HG03575 (cell line): ENCODE results near the gene KIF25.

ENCODE experiments used
- ATAC-seq: cut with Tn5 transposase; IDR thresholded peaks from one replicate; pipeline ENCODE4 v1.9.1; 2021; ENCODE audit not compliant: unreplicated experiment, insufficient number of reproducible peaks, low FRiP score; ENCODE audit errors: extremely low read depth

Gene KIF25

DNA sequence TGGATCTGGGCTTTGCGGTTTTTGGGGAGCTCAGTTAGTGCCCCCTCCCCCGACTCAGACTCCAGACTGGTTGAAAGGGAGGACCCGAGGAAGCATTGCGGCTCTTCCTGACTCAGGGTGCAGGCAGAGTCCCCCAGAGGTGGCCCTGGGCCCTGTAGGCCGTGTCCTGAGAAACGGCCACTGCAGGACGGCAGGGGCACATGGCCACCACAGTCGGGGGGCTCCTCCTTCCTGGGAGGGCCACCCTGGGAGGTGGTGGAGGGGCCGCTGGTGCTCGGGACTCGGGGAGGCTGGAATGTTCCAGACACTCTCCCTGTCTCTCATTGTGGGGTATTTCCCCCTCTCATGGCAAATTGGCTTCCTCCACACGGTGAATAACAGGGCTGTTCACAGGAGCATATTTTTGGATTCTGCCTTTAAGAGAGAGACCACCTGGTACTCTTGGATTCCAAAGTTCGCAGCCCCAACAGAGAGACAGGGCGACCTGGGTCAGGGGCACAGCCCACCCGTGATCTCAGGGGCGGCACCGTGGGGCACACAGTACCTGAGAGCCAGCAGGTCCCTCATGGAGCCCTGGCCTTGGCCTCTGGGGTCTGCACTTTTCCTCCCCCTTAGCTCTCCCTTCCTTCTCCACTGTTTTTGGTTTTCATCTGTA, 45.8 kb downstream of the KIF25 start:
- no peak for ATAC-seq

DNA sequence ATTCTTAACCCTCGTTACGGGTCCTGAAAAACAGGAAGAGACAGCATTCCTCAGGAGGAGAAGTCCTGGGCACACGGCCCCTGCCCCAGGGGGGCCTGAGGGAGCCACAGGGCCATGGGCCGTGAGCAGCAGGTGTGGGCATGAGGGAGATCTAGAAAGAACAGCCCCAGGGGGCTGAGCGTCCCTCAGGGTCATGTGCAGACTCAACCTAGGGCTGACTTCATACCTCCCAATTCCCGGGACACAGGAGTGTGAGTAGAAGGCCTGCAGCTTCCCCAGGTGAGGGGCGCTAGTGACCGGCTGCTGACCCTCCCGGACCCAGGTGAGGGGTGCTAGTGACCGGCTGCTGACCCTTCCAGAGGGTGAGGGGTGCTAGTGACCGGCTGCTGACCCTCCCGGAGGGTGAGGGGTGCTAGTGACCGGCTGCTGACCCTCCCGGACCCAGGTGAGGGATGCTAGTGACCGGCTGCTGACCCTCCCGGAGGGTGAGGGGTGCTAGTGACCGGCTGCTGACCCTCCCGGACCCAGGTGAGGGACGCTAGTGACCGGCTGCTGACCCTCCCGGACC, 46.5 kb downstream of the KIF25 start:
- ATAC-seq = no peak

DNA sequence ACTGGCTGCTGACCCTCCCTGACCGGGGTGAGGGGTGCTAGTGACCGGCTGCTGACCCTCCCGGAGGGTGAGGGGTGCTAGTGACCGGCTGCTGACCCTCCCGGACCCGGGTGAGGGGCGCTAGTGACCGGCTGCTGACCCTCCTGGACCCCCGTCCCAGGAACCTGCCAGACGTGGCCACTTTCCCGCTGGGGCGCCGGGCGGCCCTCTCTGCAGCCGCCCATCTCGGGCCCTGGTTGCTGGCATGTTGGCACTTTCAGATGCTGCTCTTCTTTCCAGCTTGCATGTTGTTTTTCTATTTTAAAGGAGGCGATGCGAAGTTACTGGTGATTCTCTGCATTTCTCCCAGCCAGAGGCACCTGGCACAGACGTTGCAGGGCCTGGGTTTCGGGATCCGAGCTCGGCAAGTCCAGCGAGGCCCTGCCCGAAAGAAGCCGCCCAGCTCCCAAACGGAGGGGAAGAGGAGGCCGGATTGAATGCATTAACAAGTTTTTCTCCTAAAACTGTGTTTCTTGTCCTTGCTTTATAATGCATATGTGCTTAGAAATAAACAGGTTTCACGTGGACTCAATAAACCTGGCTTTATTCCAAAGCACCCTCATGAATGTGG, 47.2 kb downstream of the KIF25 start:
- ATAC-seq = no peak

DNA sequence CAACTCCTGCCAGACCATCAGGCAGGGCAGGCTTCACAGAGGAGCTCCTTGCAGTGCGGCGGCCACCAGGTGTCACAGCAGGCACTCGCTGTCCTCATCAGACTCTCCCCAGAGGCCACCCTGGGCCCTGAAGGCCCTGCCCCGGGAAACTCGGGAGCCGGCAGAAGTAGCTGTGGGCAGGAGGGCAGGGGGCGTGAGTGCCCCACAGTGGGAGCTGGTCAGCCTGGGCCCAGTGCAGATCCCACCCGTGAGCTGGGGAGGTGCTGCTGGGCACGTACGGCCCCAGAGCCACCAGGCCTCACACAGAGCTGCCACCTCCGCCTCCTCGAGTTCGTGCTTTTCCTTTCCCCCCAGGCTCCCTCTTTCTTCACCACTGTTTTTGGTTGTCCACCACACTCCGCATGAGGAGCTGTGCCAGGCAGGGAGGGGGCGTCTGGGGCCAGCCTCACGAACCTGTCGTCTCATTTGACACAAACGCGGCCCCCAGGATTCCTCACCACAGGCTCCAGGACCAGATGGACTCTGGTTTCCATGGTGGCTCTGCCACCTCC, 47.7 kb downstream of the KIF25 start:
- ATAC-seq = no peak

DNA sequence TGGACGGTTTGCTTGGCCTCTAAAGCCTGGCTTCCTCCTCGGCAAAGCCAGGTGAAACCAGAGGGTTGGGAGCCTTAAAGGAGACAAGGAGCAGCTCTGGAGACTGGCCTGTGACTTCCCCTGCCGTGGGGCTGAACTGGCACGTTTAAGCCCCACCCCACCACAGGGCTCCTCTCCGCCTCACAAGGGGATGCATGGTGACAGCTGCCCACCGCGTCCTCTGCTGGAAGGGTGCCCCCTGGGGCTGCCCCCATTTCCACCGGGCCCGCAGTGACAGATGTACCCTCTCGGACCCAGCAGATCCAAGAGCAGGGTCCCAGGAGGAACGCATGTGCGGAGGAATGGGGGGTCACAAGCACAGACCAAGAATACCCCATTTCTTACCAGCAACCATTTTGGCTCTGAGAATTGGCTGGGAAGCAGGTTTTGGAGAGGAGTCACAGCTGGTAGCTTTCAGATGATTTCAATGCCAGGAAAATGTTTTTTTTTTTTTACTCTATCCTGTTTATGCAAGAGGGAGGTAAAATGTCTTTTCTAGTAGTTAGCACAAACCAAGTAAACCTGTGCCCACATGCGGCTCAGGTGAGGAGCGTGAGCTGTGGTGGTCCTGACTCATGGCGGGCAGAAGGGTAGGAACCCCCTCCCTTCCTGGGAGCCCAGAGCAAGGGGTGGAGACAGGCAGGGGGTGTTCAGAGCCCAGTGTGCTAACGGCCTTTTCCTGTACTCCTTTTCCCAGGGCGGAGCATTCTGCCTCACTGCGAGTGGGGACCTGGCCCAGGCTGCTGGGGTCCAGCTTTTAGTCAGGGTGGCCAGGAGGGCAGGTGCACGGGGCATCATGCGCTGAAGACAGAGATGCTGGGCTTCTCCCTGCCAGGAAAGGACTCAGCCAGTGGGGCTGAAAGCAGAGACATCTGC, 48.5 kb downstream of the KIF25 start:
- no peak for ATAC-seq

DNA sequence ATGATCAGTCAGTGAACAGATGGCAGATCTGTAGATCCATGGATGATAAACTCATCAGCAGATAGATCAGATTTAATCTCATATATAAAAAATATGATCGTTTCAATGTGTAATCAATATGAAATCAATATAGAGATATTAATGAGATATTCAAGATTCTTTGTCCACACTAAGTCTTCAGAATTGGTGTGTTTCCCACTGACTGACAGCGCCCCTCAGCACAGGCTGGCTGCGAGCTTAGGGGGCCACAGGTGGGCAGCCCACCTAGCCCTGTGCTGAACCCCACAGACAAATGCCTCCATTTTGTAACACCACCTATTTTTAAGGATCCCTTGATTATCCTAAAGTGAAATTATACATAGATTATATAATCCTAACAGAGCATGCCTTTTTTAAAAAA, 49.2 kb downstream of the KIF25 start:
- no peak for ATAC-seq

DNA sequence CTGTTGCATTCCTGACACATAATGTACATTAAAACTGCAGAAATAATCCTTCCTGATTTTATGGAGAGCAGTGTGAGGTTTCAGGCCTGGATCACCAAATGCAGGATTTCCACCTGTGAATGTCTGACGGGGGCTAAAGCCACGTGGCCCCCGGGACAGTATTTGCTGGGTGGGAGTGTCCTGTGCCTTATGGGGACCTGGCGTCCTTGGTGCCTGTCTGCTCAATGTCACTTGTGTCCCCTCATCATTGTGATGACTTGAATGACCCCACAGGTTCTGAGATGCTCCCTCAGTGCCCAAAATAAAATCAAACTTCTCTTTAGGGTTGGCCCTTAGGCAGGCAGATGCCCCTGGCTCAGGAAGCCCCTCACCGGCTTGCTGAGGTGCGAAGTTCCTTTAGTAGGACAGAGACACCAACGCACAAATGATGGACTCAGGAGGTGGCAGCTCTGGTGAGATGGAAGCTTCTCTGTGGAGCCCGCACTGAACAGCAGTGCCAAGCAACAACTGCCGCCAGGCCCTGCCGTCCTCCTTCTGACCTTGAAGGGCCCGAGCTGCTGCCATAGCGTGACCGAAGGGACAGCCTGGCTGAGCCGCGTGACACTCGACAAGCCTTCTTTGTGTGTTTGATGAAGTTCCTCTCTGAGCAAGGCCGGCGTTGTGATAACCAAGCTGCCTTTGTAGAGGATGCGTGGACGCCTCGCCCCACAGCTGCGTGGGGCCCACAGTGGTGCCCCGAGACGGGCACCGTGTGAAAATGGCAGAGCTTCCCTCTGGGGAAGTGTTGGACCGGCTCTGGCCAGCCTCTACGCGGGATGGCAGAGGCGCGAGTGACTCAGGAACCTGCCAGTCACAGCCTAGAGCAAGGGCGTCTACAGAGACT, 50.6 kb downstream of the KIF25 start:
- no peak for ATAC-seq

DNA sequence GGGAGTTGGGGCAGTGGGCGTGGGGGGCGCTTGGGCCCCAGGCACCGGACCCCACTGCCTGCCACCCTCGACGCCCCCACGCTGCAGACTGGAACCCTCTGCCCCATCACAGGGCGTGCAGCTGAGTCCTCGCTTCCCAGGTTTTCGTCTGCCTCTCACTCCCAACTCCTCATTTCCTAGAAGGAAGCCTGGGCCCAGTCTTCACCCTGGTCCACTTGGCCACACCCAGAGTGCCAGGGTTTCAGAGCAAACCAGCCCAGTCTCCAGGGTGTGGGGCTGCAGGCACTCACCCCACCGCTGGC, 51.2 kb downstream of the KIF25 start:
- no peak for ATAC-seq

DNA sequence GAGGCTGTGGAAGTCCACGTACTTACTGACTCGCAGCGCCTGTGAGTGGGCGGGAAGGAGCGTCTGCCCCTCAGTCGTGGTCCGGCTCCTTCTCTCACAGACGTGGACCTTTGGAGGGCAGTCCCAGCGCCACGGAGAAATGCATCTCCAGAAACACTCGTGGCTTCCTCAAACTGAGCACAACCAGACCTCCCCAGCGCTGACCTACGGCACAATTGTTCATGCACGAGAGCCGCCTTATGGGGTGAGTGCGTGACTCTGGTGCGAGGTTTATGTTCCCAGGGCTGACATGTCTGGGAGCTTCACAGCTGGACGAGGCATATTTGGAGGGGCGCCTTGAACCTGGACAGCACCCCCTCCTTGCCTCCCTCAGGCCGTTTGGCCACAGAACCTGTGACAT, 51.8 kb downstream of the KIF25 start:
- no peak for ATAC-seq

DNA sequence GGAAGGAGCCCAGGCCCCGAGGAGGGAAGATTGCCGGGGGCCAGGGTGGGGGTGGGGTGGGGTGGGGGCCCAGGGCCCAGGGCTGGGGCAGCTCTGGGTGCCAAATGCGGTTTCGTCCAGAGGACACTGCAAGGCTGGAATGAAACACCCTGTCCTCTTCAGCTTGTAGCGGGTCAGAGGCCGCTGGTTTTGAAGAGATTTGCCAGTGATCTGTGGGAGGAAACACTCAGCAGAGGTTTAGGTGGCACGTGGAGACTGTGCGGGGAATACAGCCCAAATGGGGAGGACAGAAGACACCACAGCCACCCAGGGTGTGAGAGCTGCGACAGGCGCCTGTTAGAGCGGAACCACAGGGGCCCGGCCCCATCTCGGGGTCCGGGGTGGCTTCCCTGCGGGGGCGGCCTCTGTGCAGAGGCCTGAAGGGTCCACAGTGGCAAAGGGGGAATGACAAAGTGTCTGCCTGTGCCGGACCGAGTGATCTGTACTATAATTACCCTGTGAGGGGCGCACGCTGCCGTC, 52.3 kb downstream of the KIF25 start:
- no peak for ATAC-seq

DNA sequence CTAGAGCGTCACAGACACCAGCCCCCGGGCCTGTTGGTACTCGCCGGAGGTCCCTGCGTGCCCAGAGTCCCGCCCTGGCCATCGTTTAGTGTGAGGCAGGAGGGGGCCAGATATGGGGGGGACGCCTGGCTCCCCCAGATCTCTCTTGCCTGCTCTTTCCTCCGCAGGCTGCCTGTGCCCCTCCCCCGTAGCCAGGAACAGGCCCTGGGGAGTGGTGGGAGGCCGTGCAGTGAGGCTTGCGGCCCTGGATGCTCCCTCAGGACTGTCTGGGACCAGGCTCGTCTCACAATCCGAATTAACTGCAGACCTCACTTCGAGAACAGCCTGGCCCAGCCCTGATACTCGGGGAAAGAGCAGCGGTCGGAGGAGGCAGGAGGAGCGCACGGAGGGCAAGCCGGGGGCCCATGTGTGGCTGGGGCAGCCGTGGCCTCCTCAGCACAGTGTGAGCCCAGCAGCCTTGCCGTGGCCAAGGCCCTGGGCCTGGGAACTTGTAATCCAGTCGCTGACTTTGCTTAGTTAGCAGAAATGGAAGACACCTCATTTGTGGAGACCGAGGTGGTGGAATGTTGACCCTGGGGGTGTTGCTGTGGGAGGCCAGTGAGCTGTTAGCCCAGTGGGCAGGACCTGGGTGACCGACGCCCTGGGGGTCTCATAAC, 52.9 kb downstream of the KIF25 start:
- ATAC-seq = no peak

DNA sequence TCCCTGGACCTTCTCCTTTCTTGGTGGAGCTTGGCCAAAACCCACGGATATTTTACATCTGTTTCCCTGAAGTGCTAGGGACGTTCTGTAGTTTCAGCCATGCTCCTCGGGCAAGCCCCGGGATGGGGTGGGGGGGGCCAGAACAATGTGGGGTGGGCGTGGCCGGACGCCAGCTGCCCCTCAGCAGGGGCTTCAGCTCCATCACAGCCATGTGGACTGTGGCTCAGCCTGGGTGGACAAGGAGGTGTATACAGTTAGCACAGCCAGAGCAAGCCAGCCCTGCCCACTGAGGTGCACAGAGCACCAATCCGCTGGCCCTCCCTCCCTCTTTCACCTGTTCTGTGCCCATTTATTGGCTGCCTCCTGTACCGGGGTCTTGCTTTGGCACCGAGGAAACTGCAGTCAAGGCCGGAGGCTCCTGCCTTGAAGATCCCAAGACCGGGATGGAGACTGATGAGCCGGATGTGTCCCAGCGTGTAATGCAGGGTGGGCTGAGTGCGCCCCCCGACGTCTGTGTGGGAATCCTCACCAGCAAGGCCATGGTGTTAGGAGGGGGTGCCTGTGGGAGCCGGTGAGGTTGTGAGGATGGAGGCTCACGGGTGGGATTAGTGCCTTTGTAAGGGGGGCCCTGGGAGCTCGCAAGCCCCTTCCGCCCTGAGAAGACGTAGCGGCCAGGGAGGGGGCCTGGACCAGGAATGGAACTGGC, 53.6 kb downstream of the KIF25 start:
- ATAC-seq = no peak

DNA sequence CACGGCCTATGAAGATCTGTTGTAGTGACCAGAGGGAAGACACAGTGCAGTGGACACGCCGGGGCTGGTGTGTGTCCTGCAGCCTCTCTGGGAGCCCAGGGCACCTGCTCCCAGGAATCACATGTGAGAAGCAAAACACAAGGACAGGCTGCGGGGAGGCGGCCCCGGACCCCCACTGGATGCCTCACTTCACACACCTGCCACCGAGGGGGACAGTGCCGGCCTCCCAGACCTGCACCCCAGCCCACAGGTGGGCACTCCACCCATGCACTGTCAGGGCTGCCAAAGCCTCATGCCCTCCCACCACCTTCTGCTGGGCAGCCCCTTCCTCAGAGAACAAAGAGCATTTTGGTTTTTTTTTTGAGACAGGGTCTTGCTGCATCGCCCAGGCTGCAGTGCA, 54.2 kb downstream of the KIF25 start:
- no peak for ATAC-seq

DNA sequence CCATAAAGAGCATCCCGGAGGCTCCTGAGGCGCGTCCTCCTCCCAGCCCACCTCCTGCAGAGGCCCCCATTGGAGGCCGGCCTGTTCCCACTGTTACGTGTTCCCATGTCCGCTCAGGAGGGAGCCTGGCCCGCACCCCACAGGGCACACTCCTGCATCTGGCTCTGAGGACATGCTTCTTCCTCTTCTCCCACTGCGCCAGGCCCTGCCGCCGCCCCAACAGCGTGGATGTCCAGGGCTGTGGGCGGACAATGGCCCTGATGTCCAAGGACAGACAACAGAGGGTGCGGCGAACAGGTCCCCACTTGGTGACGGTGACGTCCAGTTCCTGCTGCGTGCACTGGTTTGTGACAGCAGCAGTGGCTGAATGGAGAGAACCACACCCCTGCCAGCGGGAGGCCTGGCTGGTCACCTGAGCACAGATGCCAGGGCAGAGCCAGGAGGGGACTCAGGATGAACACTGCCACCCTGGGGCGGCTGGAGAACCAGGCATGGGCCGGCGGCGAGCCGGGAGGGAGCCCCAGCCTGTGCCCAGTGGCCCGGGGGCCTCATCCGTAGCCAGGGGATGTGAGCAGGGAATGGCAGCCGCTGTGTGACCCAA, 54.9 kb downstream of the KIF25 start:
- no peak for ATAC-seq

DNA sequence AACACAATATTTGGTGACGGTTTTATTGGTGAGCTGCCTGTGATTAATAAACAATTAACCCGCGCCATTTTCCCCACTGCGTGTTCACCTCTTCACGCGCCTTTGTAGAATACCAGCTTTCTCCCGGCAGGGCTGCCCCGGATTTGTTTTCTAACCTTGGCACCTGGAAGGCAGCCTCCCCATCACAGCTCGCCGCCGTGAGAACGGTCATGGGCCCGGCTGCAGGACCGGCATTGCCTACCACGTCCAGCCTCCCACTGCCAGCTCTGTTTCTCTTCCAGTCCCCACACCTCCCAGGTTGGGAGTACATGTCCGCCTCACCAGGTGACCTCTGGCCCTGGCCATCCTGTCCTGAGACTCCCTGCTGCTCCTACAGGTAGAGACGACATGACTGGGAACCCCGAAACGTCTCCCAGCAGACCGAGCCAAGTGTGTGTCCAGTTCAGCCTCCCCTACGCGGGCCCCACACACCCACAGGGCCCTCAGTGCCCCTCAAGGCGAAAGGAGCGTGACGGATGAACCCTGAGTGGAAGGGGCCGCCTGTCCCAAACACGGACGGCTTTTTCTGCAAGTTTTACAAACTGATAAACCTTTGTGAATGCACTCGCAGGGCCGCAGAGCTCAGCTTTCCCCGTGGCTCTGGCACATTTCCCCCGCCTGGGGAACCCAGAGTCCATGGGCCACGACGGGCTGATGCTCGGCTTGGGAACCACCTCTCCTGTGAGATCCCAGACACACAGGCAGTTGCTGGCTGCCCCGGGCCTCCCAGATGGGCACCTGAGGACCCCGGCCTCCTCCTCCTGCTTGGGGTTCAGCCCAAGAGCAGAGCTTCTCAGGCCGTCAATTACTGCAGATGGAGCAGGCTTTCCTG, 55.9 kb downstream of the KIF25 start:
- no peak for ATAC-seq

DNA sequence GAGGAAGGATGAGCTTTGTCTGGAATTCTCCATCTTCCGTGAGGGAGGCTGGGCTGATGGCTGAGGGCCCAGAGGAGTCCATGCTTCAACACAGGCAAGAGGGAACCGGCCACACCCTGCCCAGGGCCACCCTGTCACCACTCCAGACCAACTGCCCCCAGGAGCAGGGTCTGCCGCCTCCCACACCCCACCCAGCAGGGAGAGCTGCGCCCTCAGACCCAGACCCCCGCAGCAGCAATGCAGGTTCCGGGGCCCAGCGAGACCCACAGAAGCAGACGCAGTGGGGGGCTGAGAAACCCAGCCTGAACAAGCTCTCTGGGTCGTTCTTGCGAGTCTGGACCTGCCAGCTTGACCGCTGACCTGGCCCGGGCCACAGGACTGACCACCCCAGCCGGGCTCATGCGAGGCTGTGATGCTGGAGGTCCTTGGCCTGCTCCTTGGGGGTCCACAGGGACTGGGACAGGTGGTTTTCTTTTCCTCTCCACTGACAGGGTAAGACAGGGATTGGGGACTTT, 56.5 kb downstream of the KIF25 start:
- ATAC-seq = no peak
